Lower leg skin (tissue), 4 donors: ENCODE results near the gene C4orf50. TPM values are rescaled to one million over a fixed set of nuclear protein-coding genes. Genes with fewer than 3 reads are reported as not detected.
A peak's percentile ranks its signal among the peaks of the same experiment; 100 is the strongest.

Source experiments
- DNase-seq, 2 donors: peaks; one replicate each; pipeline ENCODE4 v3.0.0-alpha.2; 2019; ENCODE audit warnings: low spot score in 2 of 2
- H3K4me3 ChIP-seq: fragments of 200-600 bp; sonication (generic); 2 replicates; pipeline ENCODE4 v1.5.1; 2017; ENCODE audit warnings: mild to moderate bottlenecking, low read depth; ENCODE audit not compliant: poor library complexity, severe bottlenecking
- CTCF ChIP-seq, 3 donors: fragments of 450-650 bp; IDR thresholded peaks; one replicate each; pipeline ENCODE4 v1.5.1; 2016; ENCODE audit warnings: antibody characterized with exemption in 3 of 3, mild to moderate bottlenecking in 3 of 3, moderate library complexity in 2 of 3
- POLR2A ChIP-seq, 2 donors: fragments of 450-650 bp; IDR thresholded peaks; one replicate each; pipeline ENCODE4 v1.6.1; 2016 to 2017; ENCODE audit warnings: antibody characterized with exemption in 2 of 2, mild to moderate bottlenecking in 1 of 2, moderate library complexity in 1 of 2
- WGBS, 2 donors: methylation state at CpG; one replicate each; pipeline ENCODE4 v1.1.5; 2018; 5-methylcytosine and 5-hydroxymethylcytosine counted together
- intact Hi-C: fragments of 100-400 bp; cut with DNase I; formaldehyde crosslinking; loops from one replicate; pipeline ENCODE4 v1.15.0; 2023; ENCODE audit warnings: low total_unique reads
- total RNA-seq, 4 donors: library from RNA; depleted of rRNA; stranded (reverse); fragments of >200 nt; gene quantifications; one replicate each; pipeline ENCODE4 v1.1.0, GENCODE V29; 2016

The C4orf50 gene
- total RNA-seq, 4 donors from 2014 or later: not detected

GRCh38 chr4:5889002-5889696 is 129.1 kb downstream of the C4orf50 start:
- no peak overlapping the region for H3K4me3 ChIP-seq
- WGBS, 2 donors: 17 to 28% methylated on average over 8 of the region's 8 CpGs
- intact Hi-C loops: no loop called here
- peak in 1 of 2 donors; percentile 85 for DNase-seq
- TF ChIP-seq POLR2A (IDR thresholded peaks at IDR 0.05): no peak
- no peak for TF ChIP-seq CTCF (IDR thresholded peaks at IDR 0.05)

- peak overlapping the region; percentile 11 for H3K4me3 ChIP-seq
- TF ChIP-seq CTCF (IDR thresholded peaks at IDR 0.05) (no peak), POLR2A (IDR thresholded peaks at IDR 0.05) (no peak)
- intact Hi-C loops: no loop called here
- WGBS, 2 donors: 0 to 1% methylated on average over 13 to 38 of the region's 81 CpGs
- peak in 1 of 2 donors; percentile 56 for DNase-seq
Measured at GRCh38 chr4:5888222-5889001, 129.8 kb downstream of the C4orf50 start.

GRCh38 chr4:5887361-5888221 is 130.6 kb downstream of the C4orf50 start:
- DNase-seq: no peak
- WGBS, 2 donors: 2 to 4% methylated on average over 7 to 35 of the region's 70 CpGs
- peak overlapping the region; percentile 11 for H3K4me3 ChIP-seq
- TF ChIP-seq CTCF (IDR thresholded peaks at IDR 0.05) (no peak), POLR2A (IDR thresholded peaks at IDR 0.05) (no peak)
- intact Hi-C loops: no loop called here

- DNase-seq: no peak
- WGBS, 2 donors: 12 to 39% methylated on average over 3 to 8 of the region's 8 CpGs
- no peak overlapping the region for H3K4me3 ChIP-seq
- intact Hi-C loops: no loop called here
- TF ChIP-seq POLR2A (IDR thresholded peaks at IDR 0.05) (no peak), CTCF (IDR thresholded peaks at IDR 0.05) (no peak)
Measured at GRCh38 chr4:5887011-5887360, 131.2 kb downstream of the C4orf50 start.

GRCh38 chr4:5885733-5886132 is 132.5 kb downstream of the C4orf50 start:
- TF ChIP-seq POLR2A (IDR thresholded peaks at IDR 0.05) (no peak), CTCF (IDR thresholded peaks at IDR 0.05) (no peak)
- WGBS, 2 donors: 40 to 53% methylated on average over 3 of the region's 3 CpGs
- no peak for DNase-seq
- no peak overlapping the region for H3K4me3 ChIP-seq
- intact Hi-C loops: no loop called here
